NCI-H2196 treated with DMSO at 0.1 percent for 48 hours (cell line): ENCODE results near the gene CARS1.

Experiments
- DNase-seq: peaks from one replicate; lab custom pipeline; 2025; ENCODE audit not compliant: unreplicated experiment; lab: John Stamatoyannopoulos, UW

CARS1 gene

GRCh38 chr11:2963112-2963754, 94.0 kb downstream of the CARS1 start:
- DNase-seq = no peak

DNA sequence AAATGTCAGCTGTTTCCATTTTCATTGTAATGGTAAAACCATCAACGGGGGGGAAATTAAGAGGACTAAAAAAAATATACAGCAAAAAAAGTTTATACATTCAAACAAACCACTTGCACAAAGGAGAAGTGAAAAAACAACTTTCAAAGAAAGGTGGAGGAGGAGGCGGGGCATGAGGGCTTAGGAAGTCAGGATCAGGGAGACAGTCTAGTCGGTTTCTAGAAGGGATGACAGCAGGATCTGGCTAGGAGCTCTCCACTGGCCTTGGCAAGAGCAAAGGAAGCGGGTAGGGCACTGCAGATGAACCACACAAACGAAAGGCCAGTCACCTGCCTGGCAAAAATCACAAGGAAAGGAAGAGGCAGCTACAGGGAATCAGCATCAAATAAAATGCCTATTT, 96.1 kb downstream of the CARS1 start:
- no peak for DNase-seq

DNA sequence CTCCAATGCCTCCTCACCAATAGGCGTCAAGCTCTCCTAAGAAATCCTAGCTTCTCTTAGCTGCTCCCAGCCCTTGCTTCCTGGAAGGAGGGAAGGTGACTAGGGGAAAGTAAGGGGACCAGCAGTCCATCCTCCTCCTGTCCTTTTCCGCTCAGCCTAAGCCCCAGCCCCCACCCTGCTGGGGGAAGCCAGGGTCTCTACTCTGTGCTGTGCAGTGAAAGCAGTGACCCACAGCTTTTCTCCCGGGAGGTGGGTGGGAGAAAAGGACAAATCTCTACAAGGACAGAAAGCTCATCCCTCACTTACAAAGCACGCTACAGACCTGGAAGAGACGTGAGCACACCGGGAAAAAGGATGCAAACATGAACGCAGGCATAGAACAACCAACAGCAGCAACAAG, 97.1 kb downstream of the CARS1 start:
- DNase-seq = no peak

GRCh38 chr11:2958251-2958650, 99.0 kb downstream of the CARS1 start:
- no peak for DNase-seq

DNA sequence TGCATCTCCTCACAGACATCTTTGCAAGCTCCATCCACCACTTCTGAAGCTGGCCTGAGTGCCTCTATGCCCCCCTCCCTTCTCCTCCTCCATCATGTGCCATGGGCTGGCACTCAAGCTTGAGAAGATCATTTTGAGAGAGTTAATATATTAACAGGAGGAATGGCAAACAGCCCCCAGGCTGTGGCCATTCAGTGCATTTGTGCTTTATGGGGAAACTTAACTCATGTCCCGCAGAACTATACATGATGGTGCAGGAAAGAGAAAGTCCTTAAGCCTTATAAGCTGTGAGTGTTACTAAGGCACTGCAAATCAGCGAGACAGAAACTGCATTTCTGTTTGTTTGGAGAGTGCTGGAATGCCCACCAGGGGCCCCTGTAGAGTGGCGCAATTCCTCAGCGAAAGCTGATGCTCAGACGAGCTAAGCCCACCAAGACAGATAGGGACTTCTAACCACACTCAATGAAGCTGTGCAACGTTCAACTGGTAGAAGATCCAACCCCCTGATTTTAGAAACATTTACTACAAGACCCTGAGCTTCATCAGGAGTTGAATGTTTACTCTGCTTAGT, 101.2 kb downstream of the CARS1 start:
- no peak for DNase-seq

GRCh38 chr11:2954263-2954662, 103.0 kb downstream of the CARS1 start:
- DNase-seq = no peak

DNA sequence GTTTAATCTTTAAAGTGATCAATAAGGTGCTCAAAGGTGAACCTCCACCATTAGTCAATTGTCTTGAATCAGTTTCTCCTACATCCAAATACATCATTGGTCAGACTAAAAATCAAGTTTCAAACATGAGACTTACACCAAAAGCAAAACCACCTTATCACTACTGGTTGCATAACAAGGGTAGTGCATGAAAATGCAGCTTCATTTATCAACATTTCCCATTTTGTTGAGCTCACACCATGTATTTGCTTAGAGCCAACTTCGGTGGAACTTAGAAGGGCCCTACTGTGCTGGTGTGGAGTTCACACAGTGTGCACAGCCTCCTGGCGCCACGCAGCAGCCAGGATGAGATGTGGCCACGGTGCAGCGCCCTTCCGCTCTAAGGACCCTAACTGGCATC, 104.9 kb downstream of the CARS1 start:
- DNase-seq = no peak

GRCh38 chr11:2951231-2952110, 105.8 kb downstream of the CARS1 start:
- no peak for DNase-seq
